Loucy (cell line): ENCODE results near the gene BCL2L11.

ENCODE experiments used
- CTCF ChIP-seq: fragments of 200-600 bp; sonication (generic); conservative IDR thresholded peaks from 2 replicates; pipeline ENCODE4 v1.5.1; 2014; ENCODE audit warnings: mild to moderate bottlenecking, antibody characterized with exemption, low read length
- EZH2phosphoT487 ChIP-seq: fragments of 200-600 bp; IDR thresholded peaks from 2 replicates; pipeline ENCODE4 v1.6.1; 2018; ENCODE audit warnings: antibody characterized with exemption, mild to moderate bottlenecking, moderate library complexity, borderline replicate concordance

DNA sequence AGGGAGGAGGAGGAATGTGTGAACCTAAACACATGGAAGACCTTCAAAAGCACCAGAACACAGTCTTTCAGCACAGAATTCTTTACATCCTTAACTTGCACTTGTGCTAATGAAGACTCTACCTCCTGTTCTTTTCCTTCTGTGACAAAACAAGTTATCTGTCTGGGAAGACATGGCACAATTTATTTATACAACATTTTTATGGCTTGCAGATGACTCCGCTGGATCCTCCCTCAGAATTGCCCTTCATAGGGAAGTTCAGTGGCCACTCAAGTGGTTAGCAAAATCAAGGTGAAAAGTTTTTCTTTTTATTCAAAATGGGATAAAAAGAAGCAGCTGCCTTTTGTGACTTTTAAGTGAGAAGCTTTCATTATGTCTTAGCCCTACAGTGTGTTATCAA is 21.4 kb downstream of the BCL2L11 start:
- TF ChIP-seq CTCF (no peak), EZH2phosphoT487 (no peak)
